Measurements from ENCODE around the gene DCAF4. TPM values are rescaled to one million over a fixed set of nuclear protein-coding genes. Genes with fewer than 3 reads are reported as not detected.

The DCAF4 gene
- polyA plus RNA-seq, 1 experiment = 29.2 TPM

DNA sequence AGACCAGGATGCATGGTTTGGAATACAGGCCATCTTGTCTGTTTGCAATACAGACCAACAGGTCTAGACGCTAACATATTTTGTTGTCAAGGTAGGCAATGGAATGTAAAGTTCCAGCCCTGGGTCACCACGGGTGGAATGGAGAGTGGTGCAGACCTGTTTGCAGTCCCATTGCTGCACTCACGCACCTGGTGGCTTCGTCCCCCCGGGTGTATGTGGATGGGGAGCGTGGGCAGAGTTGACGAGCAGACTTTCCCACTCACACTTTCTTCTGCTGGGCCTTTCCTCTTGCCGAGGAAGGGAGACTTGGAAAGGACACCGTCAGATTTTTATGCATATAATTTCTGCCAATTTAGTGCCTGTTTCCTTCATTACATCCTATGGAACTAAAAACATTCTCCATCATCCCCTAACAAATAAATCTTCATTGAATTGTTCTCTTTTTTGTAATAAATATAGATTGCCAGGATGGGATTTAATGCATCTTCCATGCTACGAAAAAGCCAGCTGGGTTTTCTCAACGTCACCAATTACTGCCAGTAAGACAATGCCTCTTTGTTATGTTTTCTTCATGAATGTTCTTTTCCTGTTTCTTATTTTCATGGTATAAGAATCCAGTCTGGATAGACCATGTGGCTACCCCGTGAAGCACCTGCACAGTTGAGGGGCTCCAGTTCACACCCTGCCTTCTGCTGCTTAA is 15.2 kb downstream of the DCAF4 start:
- ChIA-PET CTCF (interaction anchor here (3.9 to 5.7 kb wide), 2 partner anchors 426 to 427 kb away, joined by 23 to 37 read pairs; no protein-coding TSS in a partner anchor), POLR2A (no interaction called here)
- no peaks in the 10 kb centered on the region for H3K27me3 ChIP-seq (ENCODE audit: control insufficient read depth, insufficient read depth, low read length)
- TF ChIP-seq, protein P1, sequence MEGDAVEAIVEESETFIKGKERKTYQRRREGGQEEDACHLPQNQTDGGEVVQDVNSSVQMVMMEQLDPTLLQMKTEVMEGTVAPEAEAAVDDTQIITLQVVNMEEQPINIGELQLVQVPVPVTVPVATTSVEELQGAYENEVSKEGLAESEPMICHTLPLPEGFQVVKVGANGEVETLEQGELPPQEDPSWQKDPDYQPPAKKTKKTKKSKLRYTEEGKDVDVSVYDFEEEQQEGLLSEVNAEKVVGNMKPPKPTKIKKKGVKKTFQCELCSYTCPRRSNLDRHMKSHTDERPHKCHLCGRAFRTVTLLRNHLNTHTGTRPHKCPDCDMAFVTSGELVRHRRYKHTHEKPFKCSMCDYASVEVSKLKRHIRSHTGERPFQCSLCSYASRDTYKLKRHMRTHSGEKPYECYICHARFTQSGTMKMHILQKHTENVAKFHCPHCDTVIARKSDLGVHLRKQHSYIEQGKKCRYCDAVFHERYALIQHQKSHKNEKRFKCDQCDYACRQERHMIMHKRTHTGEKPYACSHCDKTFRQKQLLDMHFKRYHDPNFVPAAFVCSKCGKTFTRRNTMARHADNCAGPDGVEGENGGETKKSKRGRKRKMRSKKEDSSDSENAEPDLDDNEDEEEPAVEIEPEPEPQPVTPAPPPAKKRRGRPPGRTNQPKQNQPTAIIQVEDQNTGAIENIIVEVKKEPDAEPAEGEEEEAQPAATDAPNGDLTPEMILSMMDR (IDR thresholded peaks at IDR 0.05; ENCODE audit: insufficient read depth, low read depth, low read length) = no peak
- DNase-seq (ENCODE audit: low read depth) = no peak
- H3K36me3 ChIP-seq (ENCODE audit: control insufficient read depth, insufficient read depth, low read length) = peaks cover 26% of the 10 kb centered on the region
- H3K4me3 ChIP-seq (ENCODE audit: low read depth, low read length) = no peak overlapping the region

- CTCF ChIA-PET = interaction anchor here (1.4 to 3.9 kb wide), 2 partner anchors 426 to 429 kb away, joined by 4 to 23 read pairs; no protein-coding TSS in a partner anchor
These were observed 16.7 kb downstream of the DCAF4 start for GRCh38 chr14:72942934-72943333.

DNA sequence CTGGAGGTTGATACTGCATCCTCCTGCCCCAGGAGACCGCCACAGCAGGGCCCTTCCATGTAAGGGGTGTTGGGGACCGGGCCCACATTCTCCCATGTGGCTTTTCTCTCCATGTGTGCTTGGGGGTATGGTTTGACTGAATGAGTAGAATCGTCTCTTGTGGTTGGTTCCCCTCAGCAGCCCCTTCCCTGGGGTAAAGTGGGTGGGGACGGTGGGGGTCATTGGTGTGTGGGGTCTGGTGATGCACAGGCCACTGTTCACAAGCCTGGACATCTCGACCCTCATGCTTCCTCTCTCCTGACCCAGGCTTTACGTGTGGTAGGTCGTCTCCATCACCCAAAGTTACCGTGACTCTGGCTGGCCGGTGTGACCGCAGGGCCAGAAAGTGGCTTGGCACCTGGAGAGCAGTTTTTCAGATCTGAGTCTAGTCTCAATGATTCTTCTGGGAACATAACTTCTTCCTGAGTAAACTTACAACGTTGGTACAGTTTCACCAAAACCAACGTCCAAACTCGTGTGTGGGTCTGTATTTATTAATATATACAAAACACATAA is 17.7 kb downstream of the DCAF4 start:
- POLR2A ChIA-PET = no interaction called here
- H3K4me3 ChIP-seq (ENCODE audit: low read depth, low read length) = no peak overlapping the region
- TF ChIP-seq, protein P1 (IDR thresholded peaks at IDR 0.05; ENCODE audit: insufficient read depth, low read depth, low read length) = no peak
- DNase-seq (ENCODE audit: low read depth) = no peak
- CTCF ChIA-PET = interaction anchor here (1.4 to 3.9 kb wide), 2 partner anchors 427 to 430 kb away, joined by 4 to 23 read pairs; no protein-coding TSS in a partner anchor
- H3K27me3 ChIP-seq (ENCODE audit: control insufficient read depth, insufficient read depth, low read length) = no peaks in the 10 kb centered on the region
- peaks cover 20% of the 10 kb centered on the region for H3K36me3 ChIP-seq (ENCODE audit: control insufficient read depth, insufficient read depth, low read length)

More at GRCh38 chr14:72942934-72943333, 16.7 kb downstream of the DCAF4 start:
- TF ChIP-seq, protein P1 (IDR thresholded peaks at IDR 0.05; ENCODE audit: insufficient read depth, low read depth, low read length) = no peak
- POLR2A ChIA-PET = no interaction called here
- Histone ChIP-seq H3K4me3 (ENCODE audit: low read depth, low read length) (no peak overlapping the region), H3K36me3 (ENCODE audit: control insufficient read depth, insufficient read depth, low read length) (peaks cover 24% of the 10 kb centered on the region), H3K27me3 (ENCODE audit: control insufficient read depth, insufficient read depth, low read length) (no peaks in the 10 kb centered on the region)
- no peak for DNase-seq (ENCODE audit: low read depth)

DNA sequence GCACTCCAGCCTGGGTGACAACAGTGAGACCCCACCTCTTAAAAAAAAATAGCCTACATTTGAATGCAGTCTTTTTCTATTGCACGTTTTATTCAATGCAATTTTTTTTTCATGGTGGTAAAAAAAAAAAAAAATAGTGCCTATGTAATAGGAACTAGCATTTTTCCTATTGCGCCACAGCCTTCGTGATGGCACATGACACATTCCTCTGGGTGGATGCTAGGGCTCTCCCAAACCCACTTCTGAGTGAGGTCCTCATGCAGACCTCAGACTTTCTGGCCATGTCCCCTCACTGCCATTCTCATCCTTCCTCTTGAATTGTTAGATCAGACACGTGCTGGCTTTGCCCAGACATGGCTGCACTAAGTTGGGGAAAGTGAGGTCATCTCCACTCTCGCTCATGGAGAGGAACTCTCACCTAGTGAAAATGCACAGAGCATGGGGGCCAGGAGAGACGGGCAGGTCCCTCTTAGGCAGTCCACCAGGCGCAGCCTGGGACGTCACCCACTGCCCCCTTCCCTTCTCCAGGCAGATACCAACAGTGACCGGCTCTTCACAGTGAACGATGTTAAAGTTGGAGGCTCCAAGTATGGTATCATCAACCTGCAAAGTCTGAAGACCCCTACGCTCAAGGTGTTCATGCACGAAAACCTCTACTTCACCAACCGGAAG is 19.2 kb downstream of the DCAF4 start:
- Histone ChIP-seq H3K4me3 (ENCODE audit: low read depth, low read length) (no peak overlapping the region), H3K27me3 (ENCODE audit: control insufficient read depth, insufficient read depth, low read length) (no peaks in the 10 kb centered on the region), H3K36me3 (ENCODE audit: control insufficient read depth, insufficient read depth, low read length) (peaks cover 12% of the 10 kb centered on the region)
- TF ChIP-seq, protein P1 (IDR thresholded peaks at IDR 0.05; ENCODE audit: insufficient read depth, low read depth, low read length) = no peak
- ChIA-PET CTCF (interaction anchor here (1.3 to 7.2 kb wide), 3 partner anchors 41 to 432 kb away, joined by 4 to 292 read pairs (median 23); no protein-coding TSS in a partner anchor), POLR2A (no interaction called here)
- DNase-seq (ENCODE audit: low read depth) = no peak

DNA sequence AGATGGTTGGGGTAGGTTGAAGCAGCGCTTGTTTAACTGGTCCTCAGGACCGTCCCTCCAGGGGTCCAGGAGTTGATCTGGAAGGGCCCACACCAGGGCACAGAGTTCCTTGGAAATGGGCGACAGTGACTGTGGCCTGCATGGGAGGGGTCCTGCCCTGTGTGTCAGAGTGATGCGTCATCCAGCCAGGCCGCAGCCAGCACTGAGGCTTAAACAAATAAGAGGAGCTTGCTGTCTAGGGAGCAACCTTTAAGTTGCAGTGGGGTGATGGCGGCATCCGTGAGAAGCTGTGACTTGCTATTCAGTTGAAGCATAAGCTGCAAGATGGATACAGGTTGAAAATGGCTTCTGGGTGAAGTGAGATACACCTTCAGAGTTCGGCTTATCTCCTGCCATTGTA is 20.2 kb downstream of the DCAF4 start:
- Histone ChIP-seq H3K4me3 (ENCODE audit: low read depth, low read length) (no peak overlapping the region), H3K36me3 (ENCODE audit: control insufficient read depth, insufficient read depth, low read length) (peaks cover 9% of the 10 kb centered on the region), H3K27me3 (ENCODE audit: control insufficient read depth, insufficient read depth, low read length) (no peaks in the 10 kb centered on the region)
- ChIA-PET CTCF (interaction anchor here (0.7 to 7.2 kb wide), 5 partner anchors 8 to 468 kb away, joined by 3 to 292 read pairs (median 15); no protein-coding TSS in a partner anchor), POLR2A (no interaction called here)
- no peak for DNase-seq (ENCODE audit: low read depth)
- TF ChIP-seq, protein P1 (IDR thresholded peaks at IDR 0.05; ENCODE audit: insufficient read depth, low read depth, low read length) = no peak

All from BJ (cell line).